ENCODE measurements around the gene GPD1.

Gene GPD1

DNA sequence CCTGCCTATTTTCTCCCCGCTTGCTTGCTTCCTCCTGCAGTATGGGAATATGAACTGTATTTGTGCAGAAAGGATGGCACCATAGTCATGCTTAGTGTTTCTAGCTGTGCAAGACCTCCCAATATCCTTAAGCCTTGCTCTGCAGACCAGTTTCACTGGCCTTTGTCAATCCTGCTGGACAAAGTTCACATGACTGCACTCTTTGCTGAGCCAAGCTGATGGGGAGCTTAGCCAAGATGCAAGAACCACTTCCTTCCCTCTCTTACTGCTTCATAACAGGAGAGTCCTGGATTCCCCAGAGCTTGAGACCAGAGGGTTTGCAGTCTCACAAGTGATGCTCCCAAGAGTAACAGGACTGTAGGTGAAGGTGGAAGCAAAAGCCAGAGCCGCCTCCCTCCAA is 42.6 kb upstream of the GPD1 start:
- DNase-seq (ENCODE audit: low spot score) (no peak), ATAC-seq (ENCODE audit: low read depth) (no peak)
- H3K4me1 ChIP-seq (ENCODE audit: insufficient read depth, poor library complexity, severe bottlenecking), result peaks cover 10% of the 10 kb centered on the region
- no peaks in the 10 kb centered on the region for H3K9me3 ChIP-seq (ENCODE audit: severe bottlenecking)
- no peaks in the 10 kb centered on the region for H3K36me3 ChIP-seq (ENCODE audit: low read depth)
- H3K27ac ChIP-seq (ENCODE audit: poor library complexity, severe bottlenecking), result no peak overlapping the region
- no peaks in the 10 kb centered on the region for H3K27me3 ChIP-seq (ENCODE audit: insufficient read depth, poor library complexity, severe bottlenecking)
- H3K4me3 ChIP-seq (ENCODE audit: severe bottlenecking), result no peak overlapping the region
- TF ChIP-seq CTCF (IDR thresholded peaks at IDR 0.05; ENCODE audit: poor library complexity, severe bottlenecking), result no peak

DNA sequence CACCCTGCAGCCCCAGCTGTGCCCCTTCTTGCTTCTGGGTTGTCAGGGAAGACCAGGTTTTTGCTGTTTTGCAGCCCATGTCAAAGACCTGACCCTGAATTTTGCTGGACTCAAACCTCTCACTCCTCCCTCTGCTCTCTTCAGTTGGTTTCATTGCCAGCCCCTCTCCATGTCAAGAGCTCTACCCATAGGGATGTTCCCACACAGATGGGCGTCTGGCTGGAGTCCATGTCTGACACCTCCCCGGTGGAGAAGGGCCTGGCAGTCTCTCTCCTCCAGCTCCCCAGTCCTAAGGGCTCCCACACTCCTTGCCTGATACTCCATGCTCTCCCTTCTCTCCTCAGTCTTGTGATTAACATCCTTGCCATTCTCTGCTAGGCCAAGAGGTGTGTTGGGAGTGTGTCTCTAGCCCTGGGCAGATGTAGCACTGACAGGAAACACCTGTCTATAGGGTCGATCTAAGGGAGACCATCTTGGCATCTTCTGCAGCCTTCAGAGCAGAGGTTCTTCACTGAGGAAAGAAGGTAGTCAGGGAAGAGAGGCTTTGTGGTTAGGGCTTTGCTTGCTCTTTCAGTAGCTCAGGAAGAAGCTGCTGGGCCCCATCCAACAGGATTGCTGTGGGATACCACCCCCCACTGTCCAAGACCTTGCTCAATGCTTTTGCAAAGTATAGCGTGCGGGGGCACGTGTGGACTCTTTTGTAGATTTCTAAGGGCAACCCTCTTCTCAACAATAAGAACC is 41.7 kb upstream of the GPD1 start:
- no peaks in the 10 kb centered on the region for H3K27me3 ChIP-seq (ENCODE audit: insufficient read depth, poor library complexity, severe bottlenecking)
- ATAC-seq (ENCODE audit: low read depth), result no peak

GRCh38 chr12:50062728-50063460 is 40.9 kb upstream of the GPD1 start:
- H3K36me3 ChIP-seq (ENCODE audit: low read depth), result no peaks in the 10 kb centered on the region
- H3K4me3 ChIP-seq (ENCODE audit: severe bottlenecking), result no peak overlapping the region
- no peaks in the 10 kb centered on the region for H3K27me3 ChIP-seq (ENCODE audit: insufficient read depth, poor library complexity, severe bottlenecking)
- H3K4me1 ChIP-seq (ENCODE audit: insufficient read depth, poor library complexity, severe bottlenecking), result peaks cover 4% of the 10 kb centered on the region
- TF ChIP-seq CTCF (IDR thresholded peaks at IDR 0.05; ENCODE audit: poor library complexity, severe bottlenecking), result no peak
- ATAC-seq (ENCODE audit: low read depth) (peak; percentile 52; the same call in 2 of the 3 replicates), DNase-seq (ENCODE audit: low spot score) (no peak)
- H3K27ac ChIP-seq (ENCODE audit: poor library complexity, severe bottlenecking), result no peak overlapping the region
- no peaks in the 10 kb centered on the region for H3K9me3 ChIP-seq (ENCODE audit: severe bottlenecking)

More for the DNA sequence above, 41.7 kb upstream of the GPD1 start:
- Histone ChIP-seq H3K36me3 (ENCODE audit: low read depth) (no peaks in the 10 kb centered on the region), H3K27ac (ENCODE audit: poor library complexity, severe bottlenecking) (no peak overlapping the region), H3K9me3 (ENCODE audit: severe bottlenecking) (no peaks in the 10 kb centered on the region), H3K4me3 (ENCODE audit: severe bottlenecking) (no peak overlapping the region), H3K4me1 (ENCODE audit: insufficient read depth, poor library complexity, severe bottlenecking) (peaks cover 4% of the 10 kb centered on the region)
- no peak for TF ChIP-seq CTCF (IDR thresholded peaks at IDR 0.05; ENCODE audit: poor library complexity, severe bottlenecking)
- DNase-seq (ENCODE audit: low spot score), result no peak

GRCh38 chr12:50065726-50066310 is 38.0 kb upstream of the GPD1 start:
- TF ChIP-seq CTCF (IDR thresholded peaks at IDR 0.05; ENCODE audit: poor library complexity, severe bottlenecking), result no peak
- H3K27ac ChIP-seq (ENCODE audit: poor library complexity, severe bottlenecking), result no peak overlapping the region

More at GRCh38 chr12:50065726-50066310, 38.0 kb upstream of the GPD1 start:
- Histone ChIP-seq H3K4me3 (ENCODE audit: severe bottlenecking) (no peak overlapping the region), H3K27me3 (ENCODE audit: insufficient read depth, poor library complexity, severe bottlenecking) (no peaks in the 10 kb centered on the region), H3K36me3 (ENCODE audit: low read depth) (no peaks in the 10 kb centered on the region), H3K9me3 (ENCODE audit: severe bottlenecking) (no peaks in the 10 kb centered on the region), H3K4me1 (ENCODE audit: insufficient read depth, poor library complexity, severe bottlenecking) (peaks cover 4% of the 10 kb centered on the region)
- no peak for DNase-seq (ENCODE audit: low spot score)
- no peak for ATAC-seq (ENCODE audit: low read depth)
